HG02642 (cell line): ENCODE data around the gene VCL.
"Not testable (repeated sequence)": the region's sequence is repeated elsewhere in the genome, so short reads cannot be mapped to it uniquely, and the experiment has no call there.

Experiments
- ATAC-seq: cut with Tn5 transposase; IDR thresholded peaks from one replicate; pipeline ENCODE4 v1.9.1; 2021; ENCODE audit warnings: mild to moderate bottlenecking; ENCODE audit not compliant: unreplicated experiment, poor library complexity

The VCL gene

DNA sequence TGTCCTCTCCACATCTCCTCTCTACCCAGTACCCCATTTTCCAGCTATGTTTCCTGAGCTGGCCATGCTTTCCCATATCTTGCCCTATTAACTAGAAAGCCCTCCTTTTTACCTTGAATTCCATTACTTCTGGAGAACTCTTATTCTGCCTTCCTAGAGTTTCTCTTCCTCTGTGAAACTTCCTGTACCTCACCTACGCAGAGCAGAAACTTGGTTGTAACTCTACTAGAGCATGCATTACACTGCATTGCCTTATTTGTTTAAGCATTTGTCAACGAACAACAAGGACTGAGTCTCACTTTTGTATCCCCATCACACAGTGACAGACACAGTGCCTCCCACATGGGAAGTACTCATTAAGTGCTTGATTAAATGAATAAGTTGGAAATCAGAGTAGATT, 36.4 kb downstream of the VCL start:
- no peak for ATAC-seq

- no peak for ATAC-seq
These were observed 37.4 kb downstream of the VCL start for GRCh38 chr10:74035303-74035702.

- ATAC-seq: no peak
These were observed 38.6 kb downstream of the VCL start for GRCh38 chr10:74036474-74036873.

- ATAC-seq: no peak
These were observed 41.7 kb downstream of the VCL start for GRCh38 chr10:74039561-74040145.

DNA sequence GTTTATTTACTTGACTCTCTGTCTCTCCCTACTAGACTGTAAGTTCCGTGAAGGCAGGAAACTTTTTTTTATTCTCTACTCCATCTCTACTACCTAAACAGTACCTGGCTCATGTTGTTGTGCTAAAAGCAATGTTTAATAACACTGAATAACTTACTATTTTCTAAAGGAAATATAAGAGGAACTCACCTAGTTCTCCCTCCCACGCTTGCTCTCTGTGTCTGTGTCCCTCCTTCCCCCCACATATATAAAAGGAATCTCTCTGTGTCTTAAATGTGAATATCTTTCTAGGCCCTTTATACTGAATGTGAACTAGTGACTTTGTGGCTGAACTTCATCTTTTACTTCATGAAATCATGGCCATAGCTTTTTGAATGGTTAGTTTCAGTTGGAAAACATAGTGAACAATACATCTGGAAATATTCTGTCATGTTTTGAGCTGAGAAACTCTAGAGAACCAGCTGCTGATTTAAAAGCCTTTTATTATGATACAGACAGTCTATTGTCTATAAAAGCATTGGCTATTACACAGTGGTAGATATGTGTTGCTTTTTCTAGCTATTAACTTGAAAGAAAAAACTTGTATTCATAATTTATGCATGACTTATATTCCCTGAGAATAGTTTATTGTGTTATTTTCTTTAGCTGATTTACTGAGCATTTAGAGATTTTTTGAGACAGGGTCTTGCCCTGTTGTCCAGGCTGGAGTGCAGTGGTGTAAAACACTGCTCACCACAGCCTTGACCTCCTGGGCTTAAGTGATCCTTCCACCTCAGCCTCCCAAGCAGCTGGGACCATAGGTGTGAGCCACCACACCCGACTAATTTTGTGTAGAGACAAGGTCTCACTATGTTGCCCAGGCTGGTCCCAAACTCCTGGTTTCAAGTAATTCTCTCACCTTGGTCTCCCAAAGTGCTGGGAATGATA, 42.5 kb downstream of the VCL start:
- ATAC-seq: no peak

GRCh38 chr10:74044419-74044818, 46.5 kb downstream of the VCL start:
- ATAC-seq: no peak

GRCh38 chr10:74047304-74047703, 49.4 kb downstream of the VCL start:
- ATAC-seq: no peak

DNA sequence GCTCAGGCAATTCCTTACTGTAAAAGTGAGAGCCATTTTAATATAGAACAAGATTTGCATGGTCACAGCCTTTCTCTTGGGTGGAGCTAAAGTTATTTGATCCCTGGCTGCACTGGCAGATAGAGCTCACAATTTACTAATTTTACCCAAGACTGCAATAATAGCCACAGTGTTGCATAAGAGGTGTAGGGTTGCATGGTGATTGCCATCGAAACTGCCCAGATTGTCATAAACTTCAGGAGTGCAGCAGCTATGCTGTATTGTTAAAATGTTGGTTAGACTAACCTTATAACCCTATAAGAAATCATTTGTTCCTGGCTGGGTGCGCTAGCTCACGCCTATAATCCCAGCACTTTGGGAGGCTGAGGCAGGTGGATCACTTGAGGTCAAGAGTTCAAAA, 50.0 kb downstream of the VCL start:
- no peak for ATAC-seq

DNA sequence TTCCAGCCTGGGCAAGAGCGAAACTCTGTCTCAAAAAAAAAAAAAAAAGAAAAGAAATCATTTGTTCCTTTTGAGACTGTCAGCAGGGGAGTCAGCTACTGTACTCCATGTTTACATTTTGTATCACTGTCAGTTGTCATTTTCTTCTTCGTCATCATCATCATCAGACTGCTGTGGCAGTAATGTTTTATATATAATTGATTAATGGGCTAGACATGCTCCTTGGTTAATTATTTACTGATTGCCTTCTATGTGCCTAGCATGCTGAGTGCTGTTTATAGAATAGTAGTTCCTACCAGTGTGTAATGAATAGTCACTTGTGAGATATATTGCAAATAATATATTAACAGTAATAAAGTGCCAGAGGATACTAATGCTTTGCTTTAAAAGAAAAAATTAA, 50.5 kb downstream of the VCL start:
- no peak for ATAC-seq

DNA sequence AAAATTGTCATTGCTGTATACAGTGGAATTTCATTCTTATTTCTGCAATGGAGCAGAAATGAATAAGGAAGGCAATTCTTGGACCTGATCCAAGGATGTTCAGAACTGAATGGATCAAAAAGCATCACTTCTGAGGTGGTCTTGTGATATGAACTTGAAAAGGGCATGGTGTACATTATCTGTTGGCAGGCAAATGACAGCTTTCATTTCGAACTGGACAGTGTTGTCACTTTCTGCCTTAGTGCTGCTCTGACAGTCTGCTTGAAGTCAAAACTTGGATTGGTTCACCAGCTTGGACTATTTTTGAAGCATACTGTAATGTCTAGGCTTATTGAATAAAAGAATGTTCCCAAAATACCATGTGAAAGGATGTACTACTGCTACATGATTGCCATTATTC, 52.0 kb downstream of the VCL start:
- ATAC-seq: no peak

- no peak for ATAC-seq
These were observed 52.7 kb downstream of the VCL start for GRCh38 chr10:74050653-74051052.

DNA sequence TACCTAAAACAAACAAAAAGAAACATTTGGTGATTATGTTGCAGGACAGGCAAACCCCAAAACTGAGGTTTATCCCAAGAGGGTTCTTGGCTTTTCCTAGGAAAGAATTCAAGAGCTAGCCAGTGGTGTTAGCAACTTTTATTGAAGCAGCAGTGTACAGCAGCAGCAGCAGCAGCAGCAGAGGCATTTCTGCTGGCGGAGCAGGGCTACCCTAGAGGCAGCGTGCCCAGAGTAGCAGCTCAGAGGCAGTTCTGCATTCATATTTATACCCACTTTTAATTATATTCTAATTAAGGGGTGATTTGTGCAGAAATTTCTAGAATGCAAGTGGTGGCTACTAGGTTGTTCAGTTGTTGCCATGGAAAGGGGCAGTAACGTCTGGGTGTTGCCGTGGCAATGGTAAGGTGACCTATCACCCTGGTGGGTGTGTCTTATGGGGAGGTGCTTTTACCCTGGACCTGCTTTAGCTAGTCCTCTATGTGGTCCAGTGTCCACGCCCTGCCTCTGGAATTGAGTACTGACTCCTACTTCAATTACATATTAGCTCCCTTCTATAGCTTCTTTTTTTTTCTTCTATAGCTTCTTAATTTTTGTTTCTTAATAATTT, 53.9 kb downstream of the VCL start:
- no peak for ATAC-seq

GRCh38 chr10:74052994-74053393, 55.1 kb downstream of the VCL start:
- no peak for ATAC-seq

GRCh38 chr10:74055383-74056049, 57.6 kb downstream of the VCL start:
- ATAC-seq: no peak

DNA sequence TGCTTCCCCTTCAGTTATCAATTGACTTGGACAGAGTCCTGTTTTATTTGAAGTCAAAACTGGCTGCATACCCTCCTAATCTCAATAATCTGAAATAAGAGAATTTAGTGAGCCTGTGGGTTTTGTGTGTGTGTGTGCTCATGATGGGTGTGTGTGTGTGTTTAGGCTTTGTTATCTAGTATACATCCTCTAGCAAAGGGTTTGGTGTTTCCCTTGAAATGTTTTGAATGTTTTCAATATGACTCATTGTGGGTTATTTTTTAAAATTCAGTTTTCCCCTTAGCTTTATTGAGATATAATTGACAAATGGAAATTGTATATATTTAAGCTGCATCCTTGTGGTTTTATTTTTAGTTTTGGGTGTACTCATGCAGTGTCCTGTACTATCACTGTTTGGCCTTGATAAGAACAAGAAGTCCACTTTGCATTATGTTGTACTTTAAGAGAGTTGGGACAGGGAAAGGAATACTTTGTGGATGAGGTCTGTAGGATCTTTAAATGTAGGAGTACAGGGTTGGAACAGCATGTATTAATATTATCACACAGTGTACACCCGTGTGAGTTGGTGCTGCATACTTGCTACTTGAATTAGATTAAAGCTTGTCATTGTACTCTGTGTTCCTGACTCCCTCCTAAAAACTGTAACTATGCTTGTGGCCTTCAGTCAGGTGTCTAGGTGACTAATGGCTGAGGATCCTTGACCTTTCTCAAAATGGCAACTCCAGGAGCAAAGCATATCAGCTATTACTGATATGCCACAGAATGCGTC, 58.3 kb downstream of the VCL start:
- no peak for ATAC-seq

DNA sequence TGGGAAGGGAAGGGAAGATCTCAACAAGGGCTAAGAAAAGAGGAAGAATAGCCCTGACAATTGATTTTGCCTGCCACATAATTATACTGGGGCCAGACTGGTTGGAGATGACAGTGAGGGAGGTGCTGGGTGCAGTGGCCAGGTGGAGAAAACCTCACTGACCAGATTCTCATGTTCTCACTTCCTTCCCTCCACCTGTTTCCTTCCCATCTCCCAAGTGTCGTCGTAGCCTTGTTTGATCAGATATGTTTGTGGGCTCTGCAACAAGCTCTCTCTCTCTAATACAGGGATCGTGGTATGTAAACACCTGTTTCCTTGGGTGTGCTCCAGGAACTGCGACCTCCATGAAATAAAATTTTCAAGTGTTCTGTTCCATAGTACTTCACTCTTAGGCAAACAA, 60.2 kb downstream of the VCL start:
- no peak for ATAC-seq

DNA sequence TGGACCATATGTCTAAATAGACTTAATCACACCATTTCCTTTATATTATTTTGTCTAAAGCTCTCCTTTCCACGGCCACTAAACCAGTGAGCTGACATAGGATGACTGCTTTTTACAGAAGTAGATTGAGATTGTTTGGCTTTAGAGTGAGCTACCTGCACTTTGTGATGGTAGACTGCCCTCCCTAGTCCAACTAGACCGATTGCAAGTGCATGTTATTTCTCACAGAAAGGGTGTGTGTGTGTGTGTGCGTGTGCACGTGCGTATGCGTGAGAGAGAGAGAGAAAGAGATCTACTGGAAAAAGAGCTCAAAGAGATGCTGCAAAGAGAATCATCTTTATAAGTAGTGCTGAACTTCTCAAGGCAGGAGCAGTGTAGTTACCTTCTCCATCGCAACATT, 60.7 kb downstream of the VCL start:
- ATAC-seq: no peak

GRCh38 chr10:74061104-74061503, 63.2 kb downstream of the VCL start:
- no peak for ATAC-seq

DNA sequence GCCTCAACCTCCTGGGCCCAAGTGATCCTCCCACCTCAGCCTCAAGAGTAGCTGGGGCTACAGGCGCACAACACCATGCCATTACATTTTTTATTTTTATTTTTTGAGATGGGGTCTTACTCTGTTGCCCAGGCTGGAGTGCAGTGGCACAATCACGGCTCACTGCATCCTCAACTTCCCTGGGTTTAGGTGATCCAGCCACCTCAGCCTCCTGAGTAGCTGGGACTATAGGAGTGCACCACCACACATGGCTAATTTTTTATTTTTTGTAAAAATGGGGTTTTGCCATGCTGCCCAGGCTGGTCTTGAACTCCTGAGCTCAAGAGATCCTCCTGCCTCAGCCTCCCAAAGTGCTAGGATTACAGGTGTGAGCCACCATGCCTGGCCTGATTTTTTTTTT, 64.1 kb downstream of the VCL start:
- not testable (repeated sequence) for ATAC-seq

- no peak for ATAC-seq
These were observed 65.3 kb downstream of the VCL start for GRCh38 chr10:74063256-74063655.
